GM18526 (cell line): ENCODE data around the gene ZNF827.

ENCODE experiments used
- POLR2A ChIP-seq: IDR thresholded peaks from 3 replicates; pipeline ENCODE4 v1.6.1; 2011; ENCODE audit not compliant: insufficient read length; ENCODE audit errors: extremely low read depth

Gene ZNF827

GRCh38 chr4:145814246-145814645 is 124.4 kb downstream of the ZNF827 start:
- no peak for TF ChIP-seq POLR2A

- TF ChIP-seq POLR2A: no peak
Observed at GRCh38 chr4:145812919-145813318, 125.7 kb downstream of the ZNF827 start.

GRCh38 chr4:145808848-145809512 is 129.6 kb downstream of the ZNF827 start:
- TF ChIP-seq POLR2A: no peak

GRCh38 chr4:145808021-145808650 is 130.5 kb downstream of the ZNF827 start:
- no peak for TF ChIP-seq POLR2A

GRCh38 chr4:145805490-145805889 is 133.1 kb downstream of the ZNF827 start:
- TF ChIP-seq POLR2A: no peak

GRCh38 chr4:145804116-145804515 is 134.5 kb downstream of the ZNF827 start:
- TF ChIP-seq POLR2A: no peak

GRCh38 chr4:145799223-145799622 is 139.4 kb downstream of the ZNF827 start:
- TF ChIP-seq POLR2A: no peak

GRCh38 chr4:145797278-145797677 is 141.3 kb downstream of the ZNF827 start:
- TF ChIP-seq POLR2A: no peak

- no peak for TF ChIP-seq POLR2A
Observed at GRCh38 chr4:145796346-145796745, 142.3 kb downstream of the ZNF827 start.

- no peak for TF ChIP-seq POLR2A
Observed at GRCh38 chr4:145795521-145795920, 143.1 kb downstream of the ZNF827 start.

GRCh38 chr4:145792429-145792828 is 146.2 kb downstream of the ZNF827 start:
- no peak for TF ChIP-seq POLR2A

- TF ChIP-seq POLR2A: no peak
Observed at GRCh38 chr4:145791988-145792387, 146.6 kb downstream of the ZNF827 start.

- TF ChIP-seq POLR2A: no peak
Observed at GRCh38 chr4:145788755-145789154, 149.9 kb downstream of the ZNF827 start.

GRCh38 chr4:145786830-145787229 is 151.8 kb downstream of the ZNF827 start:
- TF ChIP-seq POLR2A: no peak

- TF ChIP-seq POLR2A: no peak
Observed at GRCh38 chr4:145786261-145786660, 152.4 kb downstream of the ZNF827 start.

GRCh38 chr4:145785391-145786008 is 153.1 kb downstream of the ZNF827 start:
- TF ChIP-seq POLR2A: no peak
